CD4-positive, alpha-beta T cell treated with Interleukin-6 at 100 ng/mL for 8 hours (primary cell): ENCODE results near the gene NLRX1.
"Not testable (repeated sequence)": the region's sequence is repeated elsewhere in the genome, so short reads cannot be mapped to it uniquely, and the experiment has no call there.

ENCODE experiments used
- DNase-seq: peaks from one replicate; pipeline ENCODE4 v3.0.0-alpha.2; 2020; ENCODE audit warnings: mixed read lengths, low spot score

NLRX1 gene

DNA sequence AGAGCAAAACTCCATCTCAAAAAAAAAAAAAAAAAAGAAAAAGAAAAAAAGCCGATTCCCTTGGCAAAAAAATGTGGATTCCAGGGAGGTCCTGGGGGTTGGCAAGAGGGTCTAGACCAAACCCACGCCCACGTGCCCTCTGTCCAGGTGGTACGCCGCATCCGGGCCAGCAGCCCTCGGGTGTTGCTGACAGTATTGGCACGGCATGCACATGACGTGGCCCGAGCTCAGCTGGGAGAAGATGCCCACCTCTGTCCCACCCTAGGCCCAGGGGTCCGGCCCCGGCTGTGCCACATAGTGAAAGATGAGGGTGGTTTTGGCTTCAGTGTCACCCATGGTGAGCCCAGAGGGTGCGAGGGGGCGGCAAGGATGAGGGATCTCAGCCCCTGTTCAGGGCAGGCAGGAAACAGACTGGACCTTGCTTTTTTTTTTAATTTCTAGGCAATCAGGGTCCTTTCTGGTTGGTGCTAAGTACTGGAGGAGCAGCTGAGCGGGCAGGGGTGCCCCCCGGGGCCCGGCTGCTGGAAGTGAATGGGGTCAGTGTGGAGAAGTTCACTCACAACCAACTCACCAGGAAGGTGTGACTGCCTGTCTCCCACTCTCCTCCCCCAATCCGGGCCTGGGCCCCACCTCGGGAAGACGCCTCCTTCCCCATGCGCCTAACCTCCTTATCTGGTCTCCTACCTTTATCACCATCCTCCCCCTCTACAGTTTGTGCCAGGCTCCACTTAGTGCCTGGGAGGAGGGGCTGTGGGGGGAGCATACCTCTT is 18.8 kb downstream of the NLRX1 start:
- DNase-seq, result no peak

DNA sequence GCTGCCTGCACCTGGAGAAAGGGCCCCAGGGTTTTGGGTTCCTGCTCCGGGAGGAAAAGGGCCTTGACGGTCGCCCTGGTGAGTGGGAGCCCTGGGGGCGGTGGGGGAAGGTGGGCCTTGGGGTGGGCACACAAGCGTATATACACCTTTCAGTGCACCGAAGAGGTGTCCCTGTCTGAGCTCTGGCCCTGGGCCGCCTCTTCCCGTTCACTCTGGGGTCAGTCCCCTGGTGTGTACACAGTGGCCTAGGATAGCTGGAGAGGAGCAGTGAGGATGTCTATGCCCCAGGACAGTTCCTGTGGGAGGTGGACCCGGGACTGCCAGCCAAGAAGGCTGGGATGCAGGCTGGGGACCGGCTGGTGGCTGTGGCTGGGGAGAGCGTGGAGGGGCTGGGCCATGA is 19.5 kb downstream of the NLRX1 start:
- DNase-seq, result no peak

DNA sequence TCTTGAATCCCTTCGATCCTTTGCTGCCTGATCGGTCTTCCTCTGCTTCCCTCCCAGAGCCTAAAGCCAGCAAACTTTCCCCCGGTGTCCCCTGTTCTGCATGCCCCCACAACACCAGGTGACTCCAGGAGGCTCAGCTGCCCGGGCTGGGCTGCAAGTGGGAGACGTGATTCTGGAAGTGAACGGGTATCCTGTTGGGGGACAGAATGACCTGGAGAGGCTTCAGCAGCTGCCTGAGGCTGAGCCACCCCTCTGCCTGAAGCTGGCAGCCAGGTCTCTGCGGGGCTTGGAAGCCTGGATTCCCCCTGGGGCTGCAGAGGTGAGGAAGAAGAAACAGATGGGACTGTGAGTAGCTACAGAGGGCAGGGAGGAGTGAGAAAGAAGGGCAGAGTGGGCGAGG is 20.4 kb downstream of the NLRX1 start:
- DNase-seq, result no peak

DNA sequence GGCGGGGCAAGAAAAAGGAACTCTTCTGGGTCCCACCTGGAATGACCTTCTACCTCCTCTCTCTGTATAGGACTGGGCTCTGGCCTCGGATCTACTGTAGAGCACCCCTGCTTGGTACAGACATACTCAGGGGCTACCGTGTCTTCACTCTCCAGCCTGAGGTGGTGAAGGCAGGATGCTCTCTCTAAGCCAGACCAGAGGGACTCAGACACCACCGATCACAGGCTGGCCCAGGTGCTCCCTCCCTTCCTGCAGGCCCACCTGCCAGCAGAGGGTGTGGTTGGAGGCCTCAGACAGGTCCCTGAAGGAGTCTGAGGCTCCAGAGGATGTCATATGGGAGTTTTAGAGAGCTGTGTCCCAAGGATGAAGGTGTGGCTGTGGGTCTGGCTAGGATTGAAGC is 20.9 kb downstream of the NLRX1 start:
- no peak for DNase-seq

DNA sequence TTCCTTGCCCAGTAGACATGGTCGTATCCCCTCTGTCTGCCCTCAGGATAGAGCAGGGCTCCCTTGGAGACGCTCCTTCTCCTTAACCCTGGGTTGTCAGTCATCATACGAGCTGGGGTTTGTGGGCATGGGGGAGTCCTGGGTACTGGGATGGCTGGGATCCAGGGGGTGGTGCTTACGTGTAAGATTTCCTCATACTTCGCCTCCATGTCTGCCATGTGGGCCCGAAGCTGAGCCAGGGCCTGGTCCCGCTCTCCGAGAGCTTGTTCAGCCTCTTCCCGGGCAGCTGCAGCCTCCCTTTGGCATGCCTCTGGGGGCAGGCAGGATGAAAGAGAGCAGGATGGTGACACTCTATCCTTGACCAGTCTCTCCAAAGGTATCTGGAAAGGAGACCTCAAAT is 22.0 kb downstream of the NLRX1 start:
- no peak for DNase-seq

DNA sequence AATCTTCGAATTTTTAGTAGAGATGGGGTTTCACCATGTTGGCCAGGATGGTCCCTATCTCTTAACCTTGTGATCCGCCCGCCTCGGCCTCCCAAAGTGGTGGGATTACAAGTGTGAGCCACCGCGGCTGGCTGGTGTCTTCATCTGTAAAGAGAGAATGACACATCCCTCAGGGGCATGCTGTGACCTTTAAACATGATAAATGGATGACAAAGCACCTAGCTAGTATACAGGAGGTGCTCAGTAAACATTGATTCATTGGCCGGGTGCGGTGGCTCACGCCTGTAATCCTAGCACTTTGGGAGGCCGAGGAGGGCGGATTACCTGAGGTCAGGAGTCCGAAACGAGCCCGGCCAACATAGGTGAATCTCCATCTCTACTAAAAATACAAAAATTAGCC is 22.7 kb downstream of the NLRX1 start:
- DNase-seq, result not testable (repeated sequence)

DNA sequence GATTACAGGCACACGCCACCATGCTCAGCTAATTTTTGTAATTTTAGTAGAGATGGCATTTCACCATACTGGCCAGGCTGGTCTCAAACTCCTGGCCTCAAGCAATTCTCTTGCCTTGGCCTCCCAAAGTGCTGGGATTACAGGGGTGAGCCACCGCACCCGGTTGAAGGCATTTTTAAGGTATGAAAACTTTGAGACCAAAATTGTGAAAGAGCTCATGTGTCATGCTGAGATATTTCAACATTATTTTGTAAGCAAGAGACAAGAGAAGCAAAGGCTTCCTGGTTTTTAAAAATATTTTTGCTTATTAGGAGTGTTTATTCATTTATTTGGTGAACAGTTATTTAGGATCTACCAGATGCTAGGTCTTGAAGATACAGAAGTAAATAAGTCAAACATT is 23.6 kb downstream of the NLRX1 start:
- DNase-seq, result no peak

DNA sequence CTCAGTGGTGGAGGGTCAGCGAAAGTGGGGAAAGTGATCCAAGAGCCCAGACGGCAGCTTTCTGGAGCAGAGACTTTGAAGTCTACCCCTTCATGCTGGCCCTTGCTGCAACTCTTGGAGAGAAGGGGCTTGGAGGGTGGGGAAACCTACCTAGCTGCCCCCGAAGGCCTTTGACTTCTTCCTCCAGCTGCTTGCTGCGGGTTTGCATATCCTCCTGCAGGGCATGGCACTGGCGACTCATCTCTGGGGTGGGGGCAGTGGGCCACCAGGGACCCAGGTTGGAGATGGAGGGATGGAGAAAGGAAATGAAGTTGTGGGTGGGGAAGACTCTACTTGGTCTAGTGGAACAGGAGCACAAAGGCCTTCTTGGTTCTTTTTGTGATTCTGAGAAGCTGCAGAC is 24.5 kb downstream of the NLRX1 start:
- no peak for DNase-seq

DNA sequence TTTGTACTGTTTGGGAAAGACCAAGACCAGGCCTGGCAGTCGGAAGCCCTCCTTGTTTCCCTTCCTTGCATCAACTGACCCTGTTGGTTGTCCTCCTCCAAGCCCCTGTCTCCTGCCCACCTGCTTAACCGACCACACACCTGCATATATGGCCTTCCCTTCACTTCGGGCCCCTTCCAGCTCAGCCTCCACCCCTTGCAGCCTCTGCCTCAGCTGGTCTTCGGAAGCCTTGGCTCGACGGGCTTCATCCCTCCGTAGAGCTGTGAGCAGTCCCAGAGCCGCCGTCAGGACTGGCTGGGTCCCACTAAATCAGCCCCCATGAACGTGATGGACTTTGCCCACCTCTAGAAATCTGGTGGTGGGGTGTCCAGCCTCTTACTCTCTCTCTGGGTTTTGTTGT is 25.1 kb downstream of the NLRX1 start:
- no peak for DNase-seq

DNA sequence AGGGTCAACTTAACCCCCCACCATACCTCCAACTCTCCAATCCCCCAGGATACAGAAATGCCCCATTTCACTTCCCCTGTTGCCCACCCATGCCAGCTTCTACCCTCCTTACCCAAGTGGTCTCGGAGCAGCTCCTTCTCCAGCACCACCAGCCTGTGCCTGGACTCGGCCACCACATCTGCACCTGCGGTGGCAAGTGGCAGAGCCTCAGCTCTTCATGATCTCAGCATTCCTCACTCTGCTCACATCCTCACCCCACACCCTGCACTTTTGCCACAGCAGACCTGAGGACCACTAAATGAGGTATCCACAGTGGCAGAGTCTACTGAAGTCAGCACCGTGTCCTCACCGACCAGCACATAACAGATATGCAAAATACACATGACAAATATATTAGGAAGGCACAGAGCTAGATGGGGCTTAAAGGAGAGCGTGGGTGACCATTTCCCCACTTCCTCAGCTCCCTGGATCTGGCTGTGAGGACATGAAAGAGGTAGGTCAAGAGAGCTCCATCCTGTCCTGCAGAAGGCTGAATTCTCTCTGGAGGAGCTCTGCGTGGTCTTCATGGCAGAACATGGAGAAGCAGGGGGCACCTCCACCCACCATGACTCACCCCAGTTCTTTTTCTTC is 26.4 kb downstream of the NLRX1 start:
- DNase-seq, result no peak

DNA sequence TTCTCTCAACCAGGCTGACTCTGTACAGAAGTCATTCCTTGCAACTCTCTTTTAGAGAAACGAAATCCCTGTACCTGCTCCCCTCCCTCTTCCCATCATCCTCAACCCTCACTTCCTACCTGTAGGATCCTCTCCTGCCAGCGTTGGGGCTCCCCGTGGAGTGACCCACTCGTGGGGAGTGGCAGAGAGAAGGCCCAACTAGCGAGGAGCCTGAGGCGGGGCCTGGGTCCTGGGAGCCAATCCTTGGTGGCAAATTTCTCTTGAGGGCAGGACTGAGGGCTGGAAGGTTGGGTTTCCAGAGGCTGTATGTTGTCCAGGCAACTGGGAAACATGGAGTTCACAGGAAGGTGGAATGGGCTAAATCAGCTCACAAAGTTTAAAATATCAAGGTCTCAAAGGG is 27.2 kb downstream of the NLRX1 start:
- DNase-seq, result no peak

DNA sequence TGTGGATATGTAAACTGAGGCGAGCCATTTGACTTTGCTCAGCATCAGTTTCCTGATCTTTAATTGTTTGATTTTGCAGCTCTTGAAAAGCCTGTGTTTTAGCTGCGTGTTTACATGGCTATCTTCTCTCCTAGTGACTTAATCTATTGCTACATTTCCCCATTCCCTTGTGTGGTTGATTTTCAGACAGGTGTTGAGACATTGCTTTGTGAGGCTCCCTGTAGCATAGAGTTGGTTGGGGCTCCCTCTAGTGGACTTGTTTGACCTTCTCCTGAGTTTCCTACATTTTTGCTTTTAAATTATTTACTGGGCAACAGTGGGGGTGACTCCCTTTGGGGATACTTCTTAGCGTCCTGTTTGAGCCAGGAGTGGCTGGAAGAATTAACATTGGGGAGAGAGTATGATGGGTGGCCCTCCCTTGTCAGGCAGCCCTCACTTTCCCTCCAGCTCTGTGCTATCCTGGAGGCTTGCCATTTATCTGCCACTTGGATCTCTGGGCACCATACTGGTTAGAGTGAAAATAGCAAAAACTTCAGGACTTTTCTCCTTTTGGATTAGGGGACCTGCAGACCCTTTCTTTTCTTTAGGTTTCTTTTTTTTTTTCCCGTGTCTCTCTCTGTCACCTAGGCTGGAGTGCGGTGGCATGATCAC is 28.4 kb downstream of the NLRX1 start:
- peak; percentile 83 for DNase-seq

DNA sequence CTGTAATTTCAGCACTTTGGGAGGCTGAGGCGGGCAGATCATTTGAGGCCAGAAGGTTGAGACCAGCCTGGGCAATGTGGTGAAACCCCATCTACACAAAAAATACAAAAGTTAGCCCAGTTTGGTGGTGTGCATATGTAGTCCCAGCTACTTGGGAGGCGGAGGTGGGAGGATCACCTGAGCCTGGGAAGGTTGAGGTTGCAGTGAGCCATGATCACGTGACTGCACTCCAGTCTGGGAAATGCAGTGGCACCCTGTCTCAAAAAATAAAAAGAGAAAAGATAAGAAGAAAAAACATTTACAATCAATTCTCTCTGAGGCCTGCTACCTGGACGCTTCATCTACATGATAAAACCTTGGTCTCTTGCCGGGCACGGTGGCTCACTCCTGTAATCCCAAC is 30.4 kb downstream of the NLRX1 start:
- DNase-seq, result no peak

DNA sequence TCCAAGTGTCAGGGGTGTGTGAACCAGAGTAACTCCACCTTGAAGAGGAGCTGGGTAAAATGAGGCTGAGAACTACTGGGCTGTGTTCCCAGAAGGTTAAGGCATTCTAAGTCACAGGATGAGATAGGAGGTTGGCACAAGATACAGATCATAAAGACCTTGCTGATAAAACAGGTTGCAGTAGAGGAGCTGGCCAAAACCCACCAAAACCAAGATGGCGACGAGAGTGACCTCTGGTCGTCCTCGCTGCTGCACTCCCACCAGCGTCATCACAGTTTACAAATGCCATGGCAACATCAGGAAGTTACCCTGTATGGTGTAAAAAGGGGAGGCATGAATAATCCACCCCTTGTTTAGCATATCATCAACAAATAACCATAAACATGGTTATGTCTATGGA is 32.7 kb downstream of the NLRX1 start:
- DNase-seq, result not testable (repeated sequence)

DNA sequence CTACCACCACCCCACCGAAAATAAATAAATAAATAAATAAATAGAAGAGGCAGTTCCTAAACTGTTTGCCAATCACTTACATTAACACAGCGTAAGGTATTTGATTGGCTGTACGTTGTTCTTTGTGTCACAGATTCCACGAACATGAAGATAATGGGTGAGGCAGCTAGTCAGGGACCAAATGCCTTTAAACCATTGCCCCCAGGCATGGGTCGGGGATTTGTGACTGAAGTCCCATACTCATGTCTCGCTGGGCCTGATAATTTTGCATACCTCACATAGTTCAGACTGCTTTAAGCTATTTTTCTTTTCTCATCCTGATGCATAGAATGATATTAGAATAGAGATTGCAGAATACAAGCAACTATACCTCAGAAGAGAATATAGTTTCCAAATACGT is 34.0 kb downstream of the NLRX1 start:
- no peak for DNase-seq

DNA sequence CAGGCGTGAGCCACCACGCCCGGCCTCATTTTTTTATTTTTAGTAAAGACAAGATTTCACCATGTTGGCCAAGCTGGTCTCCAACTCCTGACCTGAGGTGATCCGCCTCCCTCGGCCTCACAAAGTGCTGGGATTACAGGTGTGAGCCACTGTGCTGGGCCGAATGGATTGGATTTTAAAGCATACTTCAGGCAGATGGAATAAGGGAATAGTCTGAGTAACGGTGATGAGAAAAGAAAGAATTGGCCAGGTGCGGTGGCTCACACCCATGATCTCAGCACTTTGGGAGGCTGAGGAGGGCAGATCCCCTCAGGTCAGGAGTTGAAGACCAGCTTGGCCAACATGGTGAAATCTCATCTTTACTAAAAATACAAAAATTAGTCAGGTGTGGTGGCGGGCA is 35.5 kb downstream of the NLRX1 start:
- no peak for DNase-seq

DNA sequence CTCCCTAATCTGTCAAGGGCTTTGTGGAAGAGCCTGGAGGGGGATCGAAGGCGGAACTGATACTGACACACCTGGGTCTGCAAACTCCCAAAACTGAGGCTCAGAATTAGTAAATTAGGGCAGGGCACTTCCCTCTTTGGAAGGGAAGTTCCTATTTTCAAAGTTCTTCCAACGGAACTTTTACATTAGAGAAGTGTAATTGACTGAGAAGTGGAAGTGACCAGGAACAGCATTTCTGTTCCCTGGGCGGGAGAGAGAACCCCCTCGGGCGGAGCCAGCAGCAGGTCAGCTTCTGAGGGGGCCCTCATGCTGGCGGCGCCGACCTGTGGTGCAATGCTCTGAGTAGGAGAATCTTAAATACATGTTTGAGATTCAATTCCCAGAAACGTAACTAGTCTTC is 36.6 kb downstream of the NLRX1 start:
- no peak for DNase-seq

DNA sequence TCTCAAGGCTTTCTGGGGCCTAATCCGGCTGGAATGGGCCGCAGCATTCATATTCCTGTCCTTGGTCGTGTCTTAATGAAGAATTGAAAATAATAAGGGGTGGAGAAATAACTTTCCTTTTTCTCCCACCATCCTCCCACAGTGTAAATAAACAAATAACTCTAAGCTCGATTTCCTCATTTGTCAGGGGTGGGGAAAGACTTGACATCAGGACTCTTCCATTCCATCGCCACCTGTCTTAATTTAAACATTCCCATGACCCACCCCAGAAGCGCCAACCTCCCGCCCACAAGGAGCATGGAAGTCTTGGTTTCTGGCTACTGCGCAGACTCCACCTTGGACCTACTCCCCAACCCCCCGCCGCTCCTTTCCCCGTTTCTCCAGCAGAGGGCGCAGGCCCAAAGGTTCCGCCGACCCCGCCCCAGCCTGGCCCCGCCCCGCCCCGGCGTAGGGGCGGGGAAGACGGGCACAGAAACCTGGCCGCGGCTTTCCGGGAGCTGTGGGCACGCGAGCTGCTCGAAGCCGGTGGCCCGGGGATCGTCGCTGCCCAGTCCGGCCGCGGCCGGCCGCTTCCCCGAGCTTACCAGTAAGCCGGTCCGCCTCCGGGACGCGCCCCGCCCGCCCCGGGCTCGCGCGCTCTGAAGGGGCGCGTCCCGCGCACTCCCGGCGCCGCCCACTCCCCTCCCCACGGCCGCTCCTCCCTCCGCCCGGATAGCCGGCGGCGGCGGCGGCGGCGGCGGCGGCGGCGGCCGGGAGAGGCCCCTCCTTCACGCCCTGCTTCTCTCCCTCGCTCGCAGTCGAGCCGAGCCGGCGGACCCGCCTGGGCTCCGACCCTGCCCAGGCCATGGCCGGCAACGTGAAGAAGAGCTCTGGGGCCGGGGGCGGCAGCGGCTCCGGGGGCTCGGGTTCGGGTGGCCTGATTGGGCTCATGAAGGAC is 37.3 kb downstream of the NLRX1 start, which contains the start of gene CBL:
TSS of gene CBL (plus strand) at position 766 of the 937 bp plus-strand sequence. CDS start at position 845, 79 bp downstream.
- DNase-seq, result peak; percentile 92

DNA sequence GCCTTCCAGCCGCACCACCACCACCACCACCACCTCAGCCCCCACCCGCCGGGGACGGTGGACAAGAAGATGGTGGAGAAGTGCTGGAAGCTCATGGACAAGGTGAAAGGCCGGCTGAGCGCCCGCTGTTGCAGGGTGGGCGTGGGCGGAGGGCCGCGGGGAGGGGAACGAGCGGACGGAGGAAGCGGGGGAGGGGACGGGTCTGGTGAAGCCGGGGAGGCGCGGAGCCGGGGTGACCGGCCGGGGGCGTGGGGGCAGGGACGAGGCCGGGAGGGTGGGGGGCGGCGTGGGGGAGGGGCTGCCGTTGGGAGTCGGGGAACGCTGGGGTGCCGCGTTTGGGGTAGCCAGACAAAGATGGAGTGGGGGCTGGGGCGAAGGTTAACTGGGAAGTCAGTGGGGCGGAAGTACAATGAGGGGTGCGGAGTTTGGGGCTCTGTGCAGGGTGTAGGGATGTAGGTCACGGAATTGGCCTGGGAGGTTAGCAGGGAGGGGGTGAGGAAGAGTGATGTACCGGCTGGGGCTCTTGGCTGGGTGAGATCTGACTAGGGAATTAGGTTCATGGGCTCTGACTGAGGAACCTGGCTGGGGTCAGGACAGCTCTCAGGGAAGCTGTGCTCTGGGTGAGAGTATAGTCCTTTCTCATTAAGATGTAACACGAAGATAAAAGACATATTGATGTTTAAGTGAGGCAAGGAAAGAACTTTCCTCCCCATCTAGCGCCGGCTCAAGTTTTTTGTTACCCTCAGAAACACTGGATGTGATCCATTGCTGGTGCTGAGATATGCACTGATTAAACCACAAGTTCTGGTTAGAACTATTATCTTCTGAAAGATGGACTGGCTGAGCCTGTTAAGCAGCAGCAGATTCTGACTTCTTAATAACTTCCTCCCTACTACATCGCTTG is 38.2 kb downstream of the NLRX1 start:
- peak; percentile 37 for DNase-seq

DNA sequence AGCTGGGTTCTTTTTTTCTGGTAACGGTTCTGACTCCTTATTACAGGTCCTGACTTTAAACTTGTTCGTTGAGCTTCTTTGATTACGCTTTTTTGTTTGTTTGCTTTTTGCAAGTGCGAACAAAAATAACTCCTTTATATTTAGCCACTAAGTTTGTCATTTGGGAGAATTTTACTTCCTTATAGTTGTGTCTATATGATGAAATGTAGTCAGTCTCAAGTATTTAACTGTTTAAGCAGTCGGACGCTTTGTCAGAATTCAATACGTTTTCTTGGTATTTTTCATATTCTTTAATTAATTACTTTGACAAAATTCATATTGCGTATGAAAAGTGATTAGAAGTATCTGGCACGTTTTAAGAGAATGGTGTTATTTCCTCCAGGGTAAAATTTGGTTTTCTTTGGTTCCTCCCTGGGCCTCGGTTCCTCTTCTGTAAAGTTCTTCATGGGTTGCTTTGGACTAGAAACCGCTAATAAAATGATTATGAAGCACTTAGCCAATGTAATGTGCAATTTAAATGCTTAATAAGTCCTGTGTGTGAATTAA is 39.0 kb downstream of the NLRX1 start:
- no peak for DNase-seq

DNA sequence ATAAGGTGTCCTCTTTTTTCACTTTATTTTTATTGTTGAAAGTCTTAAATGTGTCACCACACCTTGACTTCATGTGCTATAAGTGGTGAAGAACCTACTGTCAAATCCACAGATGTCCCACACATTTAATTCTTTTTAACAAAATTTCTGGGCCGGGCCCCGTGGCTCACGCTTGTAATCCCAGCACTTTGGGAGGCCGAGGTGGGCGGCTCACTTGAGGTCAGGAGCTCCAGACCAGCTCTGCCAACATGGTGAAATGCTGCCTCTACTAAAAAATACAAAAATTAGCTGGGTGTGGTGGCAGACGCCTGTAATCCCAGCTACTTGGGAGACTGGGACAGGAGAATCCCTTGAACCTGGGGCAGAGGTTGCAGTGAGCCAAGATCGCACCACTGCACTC is 40.7 kb downstream of the NLRX1 start:
- DNase-seq, result no peak
